Measurements from ENCODE around the gene SMS. TPM values are rescaled to one million over a fixed set of nuclear protein-coding genes. Genes with fewer than 3 reads are reported as not detected.

The SMS gene
- total and polyA plus RNA-seq, 10 donors: 30.6 to 56.7 (median 42.8) TPM

DNA sequence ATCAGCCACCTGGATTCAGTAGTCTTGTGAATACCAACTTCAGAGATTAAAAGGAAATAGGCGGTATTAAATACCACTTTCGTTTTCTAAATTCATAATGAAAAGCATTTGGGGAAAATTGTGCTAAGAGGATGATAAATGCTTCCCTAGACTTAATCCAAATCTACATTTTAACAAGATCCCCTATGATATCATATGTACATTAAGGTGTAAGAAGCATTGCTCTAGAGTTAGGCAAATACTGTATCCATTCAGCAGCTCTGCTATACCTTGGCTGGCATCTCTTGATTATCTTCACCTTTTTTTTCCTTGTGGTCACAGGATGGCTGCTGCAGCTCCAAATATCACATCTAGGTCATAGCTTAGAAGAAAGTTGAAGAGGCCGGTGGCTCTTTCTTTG lies 51.0 kb downstream of the SMS start:
- no peak for DNase-seq
- no peaks in the 10 kb centered on the region for H3K9me3 ChIP-seq
- H3K27ac ChIP-seq: peak overlapping the region in 5 of 8 donors; percentile 32 to 90 (median 47)
- H3K36me3 ChIP-seq: peaks cover 0 to 26% (median 0%) of the 10 kb centered on the region in 6 donors
- 72 to 80% (median 74%) methylated on average over 3 of the region's 3 CpGs for WGBS, 5 donors
- H3K27me3 ChIP-seq (replicated peaks in 1 of 7): no peaks in the 10 kb centered on the region
- intact Hi-C loops (cut with DNase I; ENCODE audit: low total_unique reads): no loop called here
- TF ChIP-seq, protein P1, sequence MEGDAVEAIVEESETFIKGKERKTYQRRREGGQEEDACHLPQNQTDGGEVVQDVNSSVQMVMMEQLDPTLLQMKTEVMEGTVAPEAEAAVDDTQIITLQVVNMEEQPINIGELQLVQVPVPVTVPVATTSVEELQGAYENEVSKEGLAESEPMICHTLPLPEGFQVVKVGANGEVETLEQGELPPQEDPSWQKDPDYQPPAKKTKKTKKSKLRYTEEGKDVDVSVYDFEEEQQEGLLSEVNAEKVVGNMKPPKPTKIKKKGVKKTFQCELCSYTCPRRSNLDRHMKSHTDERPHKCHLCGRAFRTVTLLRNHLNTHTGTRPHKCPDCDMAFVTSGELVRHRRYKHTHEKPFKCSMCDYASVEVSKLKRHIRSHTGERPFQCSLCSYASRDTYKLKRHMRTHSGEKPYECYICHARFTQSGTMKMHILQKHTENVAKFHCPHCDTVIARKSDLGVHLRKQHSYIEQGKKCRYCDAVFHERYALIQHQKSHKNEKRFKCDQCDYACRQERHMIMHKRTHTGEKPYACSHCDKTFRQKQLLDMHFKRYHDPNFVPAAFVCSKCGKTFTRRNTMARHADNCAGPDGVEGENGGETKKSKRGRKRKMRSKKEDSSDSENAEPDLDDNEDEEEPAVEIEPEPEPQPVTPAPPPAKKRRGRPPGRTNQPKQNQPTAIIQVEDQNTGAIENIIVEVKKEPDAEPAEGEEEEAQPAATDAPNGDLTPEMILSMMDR (IDR thresholded peaks at IDR 0.05 in 8 of 11, conservative IDR thresholded peaks at IDR 0.05 in 3 of 11): no peak
- TF ChIP-seq POLR2A (IDR thresholded peaks at IDR 0.05): no peak
- TF ChIP-seq POLR2AphosphoS5 (IDR thresholded peaks at IDR 0.05): no peak
- peaks cover 0 to 31% (median 5%) of the 10 kb centered on the region in 6 donors for H3K4me1 ChIP-seq
- no peak overlapping the region for H3K4me3 ChIP-seq

DNA sequence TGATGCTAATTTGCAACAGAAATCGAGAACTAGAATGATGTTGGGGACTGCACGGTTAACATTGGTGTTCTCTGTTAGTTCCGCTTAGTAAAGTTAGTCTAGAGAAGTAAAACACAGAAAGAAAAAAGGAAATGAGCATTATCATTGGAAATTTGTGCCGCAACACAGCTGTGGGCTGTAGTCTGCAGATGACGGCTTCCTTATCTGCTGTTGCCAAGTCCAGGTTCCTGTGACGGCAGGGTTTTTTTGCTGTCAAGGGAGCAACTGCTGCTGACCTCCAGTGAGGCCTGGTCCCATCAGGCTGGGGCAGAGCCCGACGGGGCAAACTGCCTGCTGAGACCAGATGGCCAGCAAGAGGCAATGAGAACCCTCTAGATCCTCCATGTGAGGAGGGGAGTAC lies 52.8 kb downstream of the SMS start:
- H3K4me3 ChIP-seq: peak overlapping the region in 1 of 8 donors; percentile 46
- no peaks in the 10 kb centered on the region for H3K9me3 ChIP-seq
- DNase-seq: peak; percentile 88
- H3K36me3 ChIP-seq: peaks cover 0 to 12% (median 0%) of the 10 kb centered on the region in 6 donors
- H3K27ac ChIP-seq: peak overlapping the region; percentile 6 to 91 (median 80)
- intact Hi-C loops (cut with DNase I; ENCODE audit: low total_unique reads): no loop called here
- peaks cover 0 to 31% (median 5%) of the 10 kb centered on the region in 6 donors for H3K4me1 ChIP-seq
- H3K27me3 ChIP-seq (replicated peaks in 1 of 7): no peaks in the 10 kb centered on the region
- no peak for TF ChIP-seq POLR2A (IDR thresholded peaks at IDR 0.05)
- TF ChIP-seq, protein P1 (IDR thresholded peaks at IDR 0.05 in 8 of 11, conservative IDR thresholded peaks at IDR 0.05 in 3 of 11): no peak
- TF ChIP-seq POLR2AphosphoS5 (IDR thresholded peaks at IDR 0.05): peak; percentile 57 to 65 (median 58)
- 20 to 51% (median 32%) methylated on average over 5 to 8 of the region's 8 CpGs for WGBS, 5 donors

DNA sequence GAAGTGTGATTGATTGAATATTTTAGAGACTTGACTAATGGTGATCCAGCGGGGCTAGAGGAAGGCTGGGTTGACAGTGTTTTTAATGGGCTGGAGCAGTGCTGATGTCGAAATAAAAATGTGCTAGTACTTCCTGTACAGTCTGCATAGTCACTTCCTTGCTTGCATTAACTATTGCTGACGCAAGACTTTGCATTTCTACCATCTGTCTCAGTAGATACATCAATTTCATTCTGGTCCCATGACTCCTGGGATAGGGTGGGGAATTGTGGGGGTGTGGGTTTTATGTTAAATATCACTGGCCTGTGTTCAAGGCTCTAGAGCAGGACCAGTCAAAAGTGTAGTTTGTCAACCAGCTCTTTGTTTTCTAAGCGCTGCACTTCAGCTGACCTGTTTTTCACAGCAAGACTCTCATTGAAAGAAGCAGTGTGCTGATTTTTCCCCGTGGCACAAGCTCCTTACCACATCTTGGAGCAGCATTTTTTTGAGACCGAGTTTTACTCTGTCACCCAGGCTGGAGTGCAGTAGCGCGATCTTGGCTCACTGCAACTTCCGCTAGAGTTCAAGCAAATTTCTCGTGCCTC lies 56.5 kb downstream of the SMS start:
- TF ChIP-seq POLR2A (IDR thresholded peaks at IDR 0.05) (no peak), POLR2AphosphoS5 (IDR thresholded peaks at IDR 0.05) (peak in 1 of 3 donors; percentile 52)
- TF ChIP-seq, protein P1 (IDR thresholded peaks at IDR 0.05 in 8 of 11, conservative IDR thresholded peaks at IDR 0.05 in 3 of 11): no peak
- intact Hi-C loops (cut with DNase I; ENCODE audit: low total_unique reads): no loop called here
- Histone ChIP-seq H3K27me3 (replicated peaks in 1 of 7) (no peaks in the 10 kb centered on the region), H3K9me3 (no peaks in the 10 kb centered on the region), H3K4me3 (peak overlapping the region in 1 of 8 donors; percentile 22), H3K36me3 (no peaks in the 10 kb centered on the region), H3K27ac (peak overlapping the region in 6 of 8 donors; percentile 15 to 84 (median 53)), H3K4me1 (peaks cover 0 to 20% (median 5%) of the 10 kb centered on the region in 6 donors)
- 67 to 73% (median 71%) methylated on average over 9 to 10 of the region's 10 CpGs for WGBS, 5 donors
- DNase-seq: no peak

DNA sequence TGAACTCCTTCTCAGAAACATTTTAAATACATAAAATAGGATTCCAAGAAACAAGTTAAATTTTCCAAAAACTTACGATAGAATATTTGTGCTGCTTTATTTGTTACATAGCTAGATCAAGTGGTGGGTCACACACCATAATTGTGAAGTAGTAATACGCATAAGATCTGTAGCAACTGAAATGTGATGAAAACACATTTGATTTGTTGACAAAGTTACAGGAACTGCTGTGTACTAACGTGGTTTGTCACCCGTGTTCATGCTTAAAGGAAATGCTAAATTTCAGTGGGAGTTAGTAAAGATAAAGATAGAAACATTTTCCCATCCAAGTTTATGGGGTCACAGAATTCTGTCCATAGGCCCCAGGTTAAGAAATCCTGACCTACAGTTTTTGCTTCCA lies 57.5 kb downstream of the SMS start:
- H3K4me3 ChIP-seq: no peak overlapping the region
- H3K36me3 ChIP-seq: no peaks in the 10 kb centered on the region
- H3K4me1 ChIP-seq: peaks cover 0 to 10% (median 3%) of the 10 kb centered on the region in 6 donors
- WGBS, 5 donors: 51 to 63% (median 61%) methylated on average over 4 of the region's 4 CpGs
- DNase-seq: no peak
- intact Hi-C loops (cut with DNase I; ENCODE audit: low total_unique reads): no loop called here
- no peaks in the 10 kb centered on the region for H3K9me3 ChIP-seq
- TF ChIP-seq POLR2A (IDR thresholded peaks at IDR 0.05) (no peak), POLR2AphosphoS5 (IDR thresholded peaks at IDR 0.05) (no peak)
- TF ChIP-seq, protein P1 (IDR thresholded peaks at IDR 0.05 in 8 of 11, conservative IDR thresholded peaks at IDR 0.05 in 3 of 11): no peak
- peak overlapping the region in 2 of 8 donors; percentile 77 to 84 for H3K27ac ChIP-seq
- H3K27me3 ChIP-seq (replicated peaks in 1 of 7): no peaks in the 10 kb centered on the region

All from spleen (tissue), 11 donors.